ENCODE data around the gene SCLT1. TPM values are rescaled to one million over a fixed set of nuclear protein-coding genes. Genes with fewer than 3 reads are reported as not detected.

SCLT1 gene
- total and polyA plus RNA-seq, 8 donors: 3.4 to 7.3 (median 6.1) TPM

GRCh38 chr4:129062580-129062979 is 30.8 kb downstream of the SCLT1 start:
- Histone ChIP-seq H3K9me3 (peaks cover 0 to 4% (median 0%) of the 10 kb centered on the region in 4 donors), H3K4me3 (no peak overlapping the region), H3K27me3 (no peaks in the 10 kb centered on the region), H3K27ac (no peak overlapping the region), H3K4me1 (no peaks in the 10 kb centered on the region), H3K36me3 (no peaks in the 10 kb centered on the region)
- no peak for ATAC-seq
- no peak for TF ChIP-seq CTCF (IDR thresholded peaks at IDR 0.05)
- intact Hi-C loops (cut with DNase I): no loop called here
- 98 to 99% methylated on average over 3 of the region's 3 CpGs for WGBS, 2 donors
- DNase-seq: no peak
- no peak for FAIRE-seq

- Histone ChIP-seq H3K27me3 (no peaks in the 10 kb centered on the region), H3K9me3 (peaks cover 0 to 4% (median 0%) of the 10 kb centered on the region in 4 donors), H3K27ac (no peak overlapping the region), H3K36me3 (no peaks in the 10 kb centered on the region), H3K4me3 (no peak overlapping the region), H3K4me1 (no peaks in the 10 kb centered on the region)
- ATAC-seq (no peak), DNase-seq (no peak), FAIRE-seq (no peak)
- intact Hi-C loops (cut with DNase I): no loop called here
- no peak for TF ChIP-seq CTCF (IDR thresholded peaks at IDR 0.05)
Measured at GRCh38 chr4:129059028-129059427, 34.3 kb downstream of the SCLT1 start.

GRCh38 chr4:129046055-129046959 is 47.0 kb downstream of the SCLT1 start:
- no peaks in the 10 kb centered on the region for H3K27me3 ChIP-seq
- no peak overlapping the region for H3K27ac ChIP-seq
- DNase-seq (no peak), FAIRE-seq (no peak), ATAC-seq (no peak)
- H3K4me3 ChIP-seq: no peak overlapping the region
- H3K36me3 ChIP-seq: no peaks in the 10 kb centered on the region
- no peaks in the 10 kb centered on the region for H3K9me3 ChIP-seq
- no peak for TF ChIP-seq CTCF (IDR thresholded peaks at IDR 0.05)
- intact Hi-C loops (cut with DNase I): no loop called here
- H3K4me1 ChIP-seq: no peaks in the 10 kb centered on the region
- 94% methylated on average over 1 of the region's 1 CpG for WGBS, 2 donors

- Histone ChIP-seq H3K36me3 (no peaks in the 10 kb centered on the region), H3K4me3 (no peak overlapping the region), H3K27me3 (no peaks in the 10 kb centered on the region), H3K9me3 (no peaks in the 10 kb centered on the region), H3K27ac (no peak overlapping the region), H3K4me1 (no peaks in the 10 kb centered on the region)
- FAIRE-seq (no peak), ATAC-seq (peak in 1 of 4 donors; percentile 52), DNase-seq (no peak)
- intact Hi-C loops (cut with DNase I): no loop called here
- no peak for TF ChIP-seq CTCF (IDR thresholded peaks at IDR 0.05)
Measured at GRCh38 chr4:129043523-129043922, 49.8 kb downstream of the SCLT1 start.

GRCh38 chr4:129040471-129040870 is 52.9 kb downstream of the SCLT1 start:
- WGBS, 2 donors: 68 to 71% methylated on average over 2 of the region's 2 CpGs
- no peak overlapping the region for H3K27ac ChIP-seq
- DNase-seq (no peak), FAIRE-seq (no peak), ATAC-seq (no peak)
- intact Hi-C loops (cut with DNase I): no loop called here
- H3K9me3 ChIP-seq: no peaks in the 10 kb centered on the region
- H3K4me3 ChIP-seq: no peak overlapping the region
- H3K27me3 ChIP-seq: no peaks in the 10 kb centered on the region
- no peak for TF ChIP-seq CTCF (IDR thresholded peaks at IDR 0.05)
- no peaks in the 10 kb centered on the region for H3K36me3 ChIP-seq
- no peaks in the 10 kb centered on the region for H3K4me1 ChIP-seq

Data from pancreas (tissue), 10 donors.